T-cell (primary cell): Measurements from ENCODE around the gene IMPG1. TPM values are rescaled to one million over a fixed set of nuclear protein-coding genes. Genes with fewer than 3 reads are reported as not detected.

Experiments
- ATAC-seq, 4 experiments: fragments of 200-7000 bp in 3 of 4; fragments of 150-1000 bp in 1 of 4; cut with Tn5 transposase; replicated peaks in 1 of 4; 1 replicate in 3 of 4; 2 replicates in 1 of 4; pipeline ENCODE4 v1.10.0; 2021; ENCODE audit warnings: moderate library complexity in 3 of 4, mild to moderate bottlenecking in 2 of 4, moderate number of reproducible peaks in 1 of 4
- CTCF ChIA-PET, 2 donors: fragments of 300-600 bp; sonication (Branson Sonifier 250); formaldehyde crosslinking; loops; one replicate each; lab custom pipeline; 2022; ENCODE audit warnings: antibody characterized with exemption in 2 of 2; lab: Charles Lee
- POLR2A ChIA-PET, 2 donors: fragments of 300-600 bp; sonication (Branson Sonifier 250); formaldehyde crosslinking; loops; one replicate each; lab custom pipeline; 2022; ENCODE audit warnings: antibody characterized with exemption in 2 of 2; lab: Charles Lee
- DNase-seq, 35 experiments: peaks; one replicate each; pipeline versions ENCODE4 v3.0.0 to v3.0.0-alpha.2; 2013 to 2023
- H3K27ac ChIP-seq: one replicate; pipeline ENCODE4 v1.5.1; 2013; ENCODE audit warnings: low read length
- H3K27me3 ChIP-seq, 2 experiments: replicated peaks in 1 of 2; 1 replicate in 1 of 2; 2 replicates in 1 of 2; pipeline versions ENCODE4 v1.6.1 to v1.7.0; 2013; ENCODE audit warnings: low read length in 1 of 2, mixed read lengths in 1 of 2; ENCODE audit not compliant: control insufficient read depth in 2 of 2, insufficient read depth in 2 of 2; ENCODE audit errors: extremely low read depth in 1 of 2
- H3K36me3 ChIP-seq, 2 donors: 1 replicate in 1 of 2; 2 replicates in 1 of 2; pipeline versions ENCODE4 v1.6.1 to v1.7.0; 2013; ENCODE audit warnings: low read length in 1 of 2; ENCODE audit not compliant: control insufficient read depth in 2 of 2, insufficient read depth in 1 of 2; ENCODE audit errors: extremely low read depth in 1 of 2
- H3K4me1 ChIP-seq, 2 experiments: 1 replicate in 1 of 2; 2 replicates in 1 of 2; pipeline versions ENCODE4 v1.6.1 to v1.7.0; 2013; ENCODE audit warnings: low read length in 2 of 2, mixed read lengths in 1 of 2; ENCODE audit not compliant: insufficient read depth in 2 of 2, control insufficient read depth in 1 of 2; ENCODE audit errors: extremely low read depth in 1 of 2
- H3K4me3 ChIP-seq, 2 donors: 1 replicate in 1 of 2; 2 replicates in 1 of 2; pipeline versions ENCODE4 v1.5.1 to v1.7.0; 2013; ENCODE audit warnings: mild to moderate bottlenecking in 2 of 2, low read length in 1 of 2, moderate library complexity in 1 of 2; ENCODE audit not compliant: control insufficient read depth in 1 of 2; ENCODE audit errors: extremely low read depth in 1 of 2
- H3K9me3 ChIP-seq: 2 replicates; pipeline ENCODE4 v1.7.0; 2013
- H3K27ac Mint-ChIP-seq, 2 donors: one replicate each; pipeline ENCODE4 v1.8.0; 2020 to 2021; ENCODE audit warnings: mild to moderate bottlenecking in 2 of 2, mixed read lengths in 2 of 2
- H3K27me3 Mint-ChIP-seq, 2 donors: one replicate each; pipeline ENCODE4 v1.8.0; 2021 to 2022; ENCODE audit warnings: mixed read lengths in 2 of 2
- H3K36me3 Mint-ChIP-seq: one replicate; pipeline ENCODE4 v1.8.0; 2021; ENCODE audit warnings: mixed read lengths
- H3K4me1 Mint-ChIP-seq, 3 donors: one replicate each; pipeline ENCODE4 v1.8.0; 2020 to 2022; ENCODE audit warnings: mixed read lengths in 3 of 3, mild to moderate bottlenecking in 1 of 3
- H3K4me3 Mint-ChIP-seq, 3 donors: one replicate each; pipeline ENCODE4 v1.8.0; 2020 to 2022; ENCODE audit warnings: mild to moderate bottlenecking in 3 of 3, mixed read lengths in 3 of 3, moderate library complexity in 3 of 3
- H3K9me3 Mint-ChIP-seq, 3 donors: one replicate each; pipeline ENCODE4 v1.8.0; 2020 to 2022; ENCODE audit warnings: mixed read lengths in 3 of 3
- WGBS: methylation state at CpG from one replicate; pipeline ENCODE4 v1.1.5; 2013; ENCODE audit warnings: missing lambda C conversion rate; ENCODE audit not compliant: insufficient coverage; 5-methylcytosine and 5-hydroxymethylcytosine counted together
- total RNA-seq, 35 experiments: library from RNA in 6 of 35; stranded (reverse) in 6 of 35; fragments of 120-200 nt in 1 of 35; gene quantifications; one replicate each; pipeline versions ENCODE4 v1.2.1 to v1.2.4 and lab custom pipeline; 2013 to 2026

The IMPG1 gene
- total RNA-seq, 5 donors from 2014 or later (not counting 1 experiment from before 2014, with no cell fraction given): not detected

DNA sequence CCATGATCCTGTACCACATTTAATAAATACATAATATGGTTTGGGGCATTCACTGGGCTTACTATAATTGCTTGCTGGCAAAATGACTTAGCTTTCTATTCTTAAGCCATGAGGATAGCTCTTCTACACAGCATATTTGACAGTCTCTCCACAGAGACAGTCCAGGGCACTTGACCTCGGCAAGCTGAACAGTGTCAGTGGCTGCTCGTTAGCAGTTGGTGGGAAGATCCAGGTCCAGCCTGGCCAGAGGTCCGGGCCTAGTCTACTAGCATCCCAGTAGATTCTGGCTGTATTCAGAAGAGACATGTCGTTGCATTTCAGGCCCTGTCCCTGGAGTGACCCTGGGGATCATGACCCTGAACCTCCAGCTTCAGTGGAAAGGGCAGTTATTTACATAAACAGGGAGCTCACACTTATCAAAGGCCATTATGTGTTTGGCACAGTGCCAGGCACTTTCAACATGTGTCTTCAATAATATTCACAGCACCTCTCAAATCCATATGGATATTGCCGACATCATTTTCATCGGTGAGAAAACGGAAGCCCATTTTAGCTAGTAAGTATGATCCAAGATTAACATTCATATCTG, 139.0 kb downstream of the IMPG1 start:
- H3K36me3 Mint-ChIP-seq: no peaks in the 10 kb centered on the region
- H3K9me3 Mint-ChIP-seq: no peaks in the 10 kb centered on the region
- peaks cover 3 to 17% of the 10 kb centered on the region in 2 experiments for H3K27me3 ChIP-seq
- H3K4me1 ChIP-seq: peaks cover 0 to 6% of the 10 kb centered on the region in 2 experiments
- peaks cover 21 to 23% of the 10 kb centered on the region in 2 donors for H3K27me3 Mint-ChIP-seq
- H3K4me1 Mint-ChIP-seq: peaks cover 10 to 12% (median 10%) of the 10 kb centered on the region in 3 donors
- H3K4me3 Mint-ChIP-seq: no peak overlapping the region
- ATAC-seq (no peak), DNase-seq (no peak)
- no peak overlapping the region for H3K27ac ChIP-seq
- no peaks in the 10 kb centered on the region for H3K9me3 ChIP-seq
- 90% methylated on average over 2 of the region's 7 CpGs for WGBS
- no peaks in the 10 kb centered on the region for H3K36me3 ChIP-seq
- POLR2A ChIA-PET: no interaction called here
- no peak overlapping the region for H3K27ac Mint-ChIP-seq
- H3K4me3 ChIP-seq: no peak overlapping the region
- CTCF ChIA-PET: no interaction called here

DNA sequence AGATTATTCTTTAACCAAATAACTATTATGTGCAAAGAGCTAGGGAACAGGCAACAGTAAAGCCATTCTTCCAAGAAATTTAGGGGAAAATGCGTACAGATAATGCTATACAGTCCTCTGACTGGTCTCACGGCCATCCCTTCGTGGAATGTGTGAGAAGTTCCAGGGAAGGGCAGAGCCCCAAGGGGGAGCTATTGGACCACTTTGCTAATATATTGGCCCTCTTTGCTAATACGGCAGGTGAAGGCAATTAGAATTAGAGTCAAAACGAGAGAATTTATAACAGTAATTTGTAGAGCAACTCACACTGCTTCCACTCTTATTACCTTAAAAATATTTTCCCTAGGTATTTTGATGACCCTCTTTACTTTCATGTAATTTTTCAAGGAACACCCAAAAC, 140.4 kb downstream of the IMPG1 start:
- Mint-ChIP-seq H3K9me3 (no peaks in the 10 kb centered on the region), H3K27me3 (peaks cover 21 to 22% of the 10 kb centered on the region in 2 donors), H3K27ac (no peak overlapping the region), H3K4me3 (no peak overlapping the region), H3K4me1 (peaks cover 10 to 12% (median 10%) of the 10 kb centered on the region in 3 donors), H3K36me3 (no peaks in the 10 kb centered on the region)
- ChIA-PET CTCF (interaction anchor here (0.7 to 1.2 kb wide), 2 partner anchors 9 kb away, joined by 4 read pairs; no protein-coding TSS in a partner anchor), POLR2A (no interaction called here)
- Histone ChIP-seq H3K4me1 (peaks cover 0 to 6% of the 10 kb centered on the region in 2 experiments), H3K9me3 (no peaks in the 10 kb centered on the region), H3K36me3 (no peaks in the 10 kb centered on the region), H3K4me3 (no peak overlapping the region), H3K27ac (no peak overlapping the region), H3K27me3 (peaks cover 2 to 17% of the 10 kb centered on the region in 2 experiments)
- no peak for ATAC-seq
- WGBS: 45% methylated on average over 2 of the region's 5 CpGs
- no peak for DNase-seq

DNA sequence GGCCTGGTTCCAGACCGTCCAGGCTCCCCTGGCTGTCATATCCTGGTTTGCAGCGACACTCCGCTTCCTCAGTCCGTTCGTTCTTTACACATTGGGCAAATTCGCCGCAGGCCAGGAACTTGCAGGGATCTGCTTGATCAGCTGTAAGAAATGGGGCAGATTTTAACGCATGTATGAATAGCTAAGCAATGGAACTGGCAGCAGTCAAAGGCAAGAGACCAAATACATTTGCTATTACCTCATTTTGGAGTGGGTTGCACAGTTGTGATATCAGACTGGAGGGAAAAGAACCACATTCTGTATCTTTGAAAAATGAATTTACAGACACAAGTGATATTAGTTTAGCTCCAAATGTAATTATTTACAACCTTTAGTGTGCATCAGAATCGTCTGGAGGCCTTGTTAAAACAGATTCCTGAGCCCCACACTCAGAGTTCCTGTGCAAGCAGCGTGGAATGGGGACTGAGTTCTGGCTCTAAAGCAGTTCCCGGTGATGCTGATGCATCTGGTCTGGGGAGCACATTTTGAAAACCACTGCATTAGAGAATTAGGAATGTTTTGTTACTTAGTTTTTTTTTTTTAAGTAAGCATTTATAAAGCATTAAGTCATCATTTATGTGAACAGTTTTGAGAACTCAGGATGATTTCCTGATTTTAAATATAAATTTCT, 141.3 kb downstream of the IMPG1 start:
- Histone ChIP-seq H3K4me1 (peaks cover 0 to 6% of the 10 kb centered on the region in 2 experiments), H3K4me3 (no peak overlapping the region), H3K27ac (no peak overlapping the region), H3K27me3 (peaks cover 0 to 12% of the 10 kb centered on the region in 2 experiments), H3K9me3 (no peaks in the 10 kb centered on the region), H3K36me3 (no peaks in the 10 kb centered on the region)
- H3K27ac Mint-ChIP-seq: no peak overlapping the region
- H3K9me3 Mint-ChIP-seq: no peaks in the 10 kb centered on the region
- no peak overlapping the region for H3K4me3 Mint-ChIP-seq
- CTCF ChIA-PET: no interaction called here
- peaks cover 10 to 12% (median 10%) of the 10 kb centered on the region in 3 donors for H3K4me1 Mint-ChIP-seq
- POLR2A ChIA-PET: no interaction called here
- peaks cover 14 to 18% of the 10 kb centered on the region in 2 donors for H3K27me3 Mint-ChIP-seq
- DNase-seq (no peak), ATAC-seq (no peak)
- 86% methylated on average over 8 of the region's 11 CpGs for WGBS
- H3K36me3 Mint-ChIP-seq: no peaks in the 10 kb centered on the region

DNA sequence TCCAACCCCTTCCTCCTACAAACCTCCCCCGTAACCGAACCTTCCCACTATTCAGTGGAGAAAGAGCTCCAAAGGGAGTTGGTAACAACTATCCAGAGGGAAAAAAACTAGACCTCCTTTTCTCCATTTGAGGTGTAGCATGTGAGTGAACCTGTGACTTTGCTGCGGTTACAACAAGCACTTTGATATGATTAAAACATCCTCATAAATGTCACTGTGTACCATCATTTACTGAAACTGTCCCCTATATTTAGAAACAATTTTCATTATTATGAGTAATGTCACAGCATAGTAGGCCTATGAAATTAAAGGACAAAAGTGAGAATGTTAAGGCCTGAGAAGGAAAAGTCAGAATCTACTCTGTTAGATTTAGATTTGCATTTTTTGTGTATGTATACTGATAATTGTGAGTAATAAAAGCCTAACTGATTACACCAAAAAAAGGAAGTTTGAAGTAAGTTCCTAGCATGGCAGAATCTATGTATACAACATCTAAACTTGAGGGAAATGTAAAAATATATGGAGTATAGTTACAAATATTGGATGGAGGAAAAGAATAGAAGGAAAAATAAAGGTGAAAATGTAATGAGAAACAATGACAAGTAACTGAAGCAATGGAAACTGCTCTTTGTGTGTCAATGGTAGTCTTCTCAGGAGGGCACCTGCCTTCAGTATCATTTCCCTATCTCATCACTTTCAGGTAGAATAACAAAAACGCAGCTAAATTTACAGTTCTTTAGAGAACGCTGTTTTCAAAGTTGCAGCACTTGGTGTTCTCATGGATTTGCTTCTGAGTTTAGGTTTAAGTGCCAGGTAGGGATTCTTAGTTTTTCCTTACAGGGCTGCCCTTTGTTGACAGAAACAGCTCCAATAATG, 145.9 kb downstream of the IMPG1 start:
- no peak overlapping the region for H3K4me3 ChIP-seq
- no peaks in the 10 kb centered on the region for H3K36me3 Mint-ChIP-seq
- no peaks in the 10 kb centered on the region for H3K4me1 Mint-ChIP-seq
- no CpG with 5 or more reads among the region's 5 CpGs for WGBS
- no peak overlapping the region for H3K4me3 Mint-ChIP-seq
- peaks cover 0 to 3% of the 10 kb centered on the region in 2 donors for H3K27me3 Mint-ChIP-seq
- ATAC-seq (no peak), DNase-seq (no peak)
- H3K9me3 Mint-ChIP-seq: no peaks in the 10 kb centered on the region
- ChIA-PET POLR2A (no interaction called here), CTCF (no interaction called here)
- H3K27me3 ChIP-seq: no peaks in the 10 kb centered on the region
- H3K36me3 ChIP-seq: no peaks in the 10 kb centered on the region
- no peak overlapping the region for H3K27ac Mint-ChIP-seq
- H3K27ac ChIP-seq: no peak overlapping the region
- no peaks in the 10 kb centered on the region for H3K4me1 ChIP-seq
- H3K9me3 ChIP-seq: no peaks in the 10 kb centered on the region

DNA sequence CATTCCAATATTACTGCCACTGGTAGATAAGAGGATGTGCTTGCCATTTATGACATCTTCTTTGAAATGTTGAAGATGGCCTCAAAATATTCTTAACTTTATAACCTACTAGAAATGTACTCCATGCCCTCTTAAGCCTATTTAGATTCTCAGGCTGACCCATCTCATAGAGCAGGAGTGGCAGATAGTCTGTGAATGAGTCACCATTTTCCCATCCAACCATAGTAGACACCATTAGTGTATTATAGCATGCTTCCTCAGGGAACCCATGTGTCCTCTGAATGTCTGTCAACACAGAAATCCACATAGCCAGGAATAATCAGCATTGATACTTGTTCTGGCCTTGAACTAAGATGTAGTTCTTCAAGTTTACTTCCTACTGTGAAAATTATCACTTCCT, 150.2 kb downstream of the IMPG1 start:
- DNase-seq: no peak
- Histone ChIP-seq H3K4me1 (no peaks in the 10 kb centered on the region), H3K27me3 (no peaks in the 10 kb centered on the region), H3K27ac (no peak overlapping the region), H3K36me3 (no peaks in the 10 kb centered on the region), H3K9me3 (no peaks in the 10 kb centered on the region), H3K4me3 (no peak overlapping the region)
- no peaks in the 10 kb centered on the region for H3K4me1 Mint-ChIP-seq
- H3K9me3 Mint-ChIP-seq: no peaks in the 10 kb centered on the region
- CTCF ChIA-PET: no interaction called here
- H3K4me3 Mint-ChIP-seq: no peak overlapping the region
- H3K27ac Mint-ChIP-seq: no peak overlapping the region
- no peak for ATAC-seq
- POLR2A ChIA-PET: no interaction called here
- no peaks in the 10 kb centered on the region for H3K36me3 Mint-ChIP-seq
- H3K27me3 Mint-ChIP-seq: peaks cover 0 to 3% of the 10 kb centered on the region in 2 donors

DNA sequence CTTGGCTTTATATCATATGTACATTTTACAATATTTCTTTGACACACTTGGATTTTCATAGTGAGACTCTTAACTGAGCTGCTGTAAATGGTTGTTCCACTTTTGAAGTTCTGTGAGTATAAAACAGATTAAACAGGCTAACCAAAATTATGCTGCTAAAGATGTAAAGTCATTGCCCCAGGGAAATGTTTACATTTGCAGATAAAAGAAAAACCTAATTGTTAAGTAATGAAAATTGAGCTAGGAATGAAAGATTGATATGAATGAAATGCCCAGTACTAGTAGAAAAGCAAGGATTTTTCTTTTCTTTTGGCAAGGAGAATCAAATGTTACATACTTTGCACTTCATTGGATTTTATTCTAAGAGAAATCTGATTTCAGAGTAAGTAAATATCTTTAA, 159.4 kb downstream of the IMPG1 start:
- H3K9me3 Mint-ChIP-seq: no peaks in the 10 kb centered on the region
- H3K27me3 Mint-ChIP-seq: peaks cover 0 to 3% of the 10 kb centered on the region in 2 donors
- DNase-seq: no peak
- no peak for ATAC-seq
- no peak overlapping the region for H3K27ac ChIP-seq
- H3K36me3 Mint-ChIP-seq: no peaks in the 10 kb centered on the region
- H3K27me3 ChIP-seq: no peaks in the 10 kb centered on the region
- H3K4me3 Mint-ChIP-seq: no peak overlapping the region
- no peaks in the 10 kb centered on the region for H3K4me1 ChIP-seq
- CTCF ChIA-PET: interaction anchor here in 1 of 2 donors (1.9 kb wide), 1 partner anchor 19 kb away, joined by 6 read pairs; no protein-coding TSS in a partner anchor
- no peaks in the 10 kb centered on the region for H3K4me1 Mint-ChIP-seq
- no peak overlapping the region for H3K4me3 ChIP-seq
- H3K36me3 ChIP-seq: no peaks in the 10 kb centered on the region
- H3K9me3 ChIP-seq: no peaks in the 10 kb centered on the region
- H3K27ac Mint-ChIP-seq: no peak overlapping the region
- POLR2A ChIA-PET: no interaction called here
